ENCODE results near the gene CSH2.

The CSH2 gene

DNA sequence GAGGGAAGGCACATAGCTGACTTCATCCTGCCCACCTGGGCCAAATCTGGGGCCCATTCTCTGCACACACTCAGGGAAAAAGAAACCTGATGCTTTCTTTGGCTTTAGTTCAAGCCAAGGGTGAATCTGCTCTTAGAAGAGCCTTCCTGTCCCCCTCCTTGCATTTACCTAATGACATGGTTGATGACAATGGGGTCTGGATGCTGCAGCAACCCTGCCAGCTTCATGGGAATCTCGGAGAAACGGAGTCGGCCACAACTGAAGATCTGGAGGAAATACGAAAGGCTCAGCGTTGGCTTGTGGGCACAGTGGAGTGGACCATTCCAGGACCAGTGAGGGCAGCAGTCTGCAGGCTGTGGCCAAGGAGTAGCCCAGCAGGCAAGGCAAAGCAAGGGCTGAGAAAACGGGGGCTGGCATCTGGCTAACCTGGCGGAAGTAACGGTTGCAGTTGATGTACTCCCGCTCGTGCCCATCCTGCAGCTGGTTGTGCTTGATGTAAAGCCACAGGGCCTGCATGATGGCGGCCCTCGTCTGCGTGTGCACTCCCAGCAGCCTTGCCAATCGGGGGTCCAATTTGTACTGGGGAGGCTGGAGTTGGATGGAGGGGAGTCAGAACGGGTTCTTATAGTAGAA is 39.6 kb downstream of the CSH2 start:
- no peak for DNase-seq

DNA sequence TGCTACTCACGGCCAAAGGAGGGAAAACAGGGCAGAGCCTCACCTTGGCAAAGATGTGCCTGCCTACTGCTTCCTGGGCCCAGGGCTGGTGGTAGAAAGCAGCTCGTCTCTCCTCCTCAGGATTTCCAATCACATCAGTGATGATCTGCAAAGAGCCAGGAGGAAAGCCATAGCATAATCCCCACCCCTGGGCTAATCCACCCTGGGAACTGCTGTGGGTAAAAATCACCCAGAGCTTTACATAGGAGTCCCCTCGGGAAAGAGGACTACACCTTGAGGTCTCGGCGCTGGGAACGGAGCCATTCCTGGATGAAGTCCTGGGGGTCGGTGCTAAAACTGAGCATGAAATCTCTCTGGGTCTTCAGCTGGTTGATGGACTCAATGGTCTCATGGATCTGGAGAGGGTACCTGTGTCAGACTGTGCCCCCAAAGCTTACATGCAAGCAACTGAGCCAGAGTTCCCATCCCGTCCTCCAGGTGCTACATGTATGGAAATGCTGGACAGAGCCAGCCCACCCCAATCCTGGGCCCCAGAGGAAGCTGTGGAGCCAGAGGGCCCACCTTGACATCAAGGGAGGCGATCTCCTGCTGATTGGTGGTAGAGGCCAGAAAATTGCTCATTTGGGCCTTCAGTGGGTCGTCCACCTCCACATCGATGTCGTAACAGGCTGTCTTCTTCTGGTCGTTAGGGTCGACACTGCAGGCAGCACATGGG is 40.3 kb downstream of the CSH2 start:
- no peak for DNase-seq

DNA sequence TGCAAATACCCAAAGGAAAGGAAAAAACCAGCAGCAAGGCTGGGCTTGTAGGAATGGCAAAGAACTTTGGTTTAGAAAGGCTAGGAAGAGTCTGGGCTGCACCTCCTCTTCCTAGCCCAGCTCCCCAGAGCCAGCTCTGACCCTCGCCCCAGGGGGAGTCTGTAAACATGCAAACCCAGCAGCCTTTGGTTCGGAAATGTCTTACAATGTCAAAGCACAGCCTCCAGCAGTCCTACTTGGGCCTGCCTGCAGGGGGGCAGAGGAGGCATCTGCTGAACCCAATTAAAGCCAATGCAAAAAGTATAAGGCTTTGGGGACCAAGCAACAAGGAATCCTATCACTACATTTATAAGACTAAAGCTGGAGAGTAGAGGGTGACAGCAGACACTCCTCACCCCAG is 41.0 kb downstream of the CSH2 start:
- no peak for DNase-seq

DNA sequence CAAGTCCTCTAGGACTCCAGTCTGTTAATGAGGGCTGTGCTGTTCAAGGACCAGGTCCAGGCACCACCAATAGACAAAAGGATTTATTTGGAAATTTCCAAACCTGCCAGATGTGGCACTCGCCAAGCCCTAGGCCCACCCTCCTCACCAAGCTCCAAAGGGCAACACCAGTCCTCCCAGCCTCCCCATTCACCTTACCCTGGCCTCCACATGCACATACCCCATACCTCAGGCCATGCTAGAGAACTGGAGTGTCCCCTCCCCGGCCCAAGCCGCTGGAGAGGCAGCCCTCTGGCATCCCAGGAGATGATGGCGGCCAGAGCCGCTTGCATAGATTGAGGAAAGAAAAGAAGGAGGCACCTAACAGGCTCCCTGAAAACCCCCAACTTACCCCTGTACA is 41.5 kb downstream of the CSH2 start:
- DNase-seq: no peak

DNA sequence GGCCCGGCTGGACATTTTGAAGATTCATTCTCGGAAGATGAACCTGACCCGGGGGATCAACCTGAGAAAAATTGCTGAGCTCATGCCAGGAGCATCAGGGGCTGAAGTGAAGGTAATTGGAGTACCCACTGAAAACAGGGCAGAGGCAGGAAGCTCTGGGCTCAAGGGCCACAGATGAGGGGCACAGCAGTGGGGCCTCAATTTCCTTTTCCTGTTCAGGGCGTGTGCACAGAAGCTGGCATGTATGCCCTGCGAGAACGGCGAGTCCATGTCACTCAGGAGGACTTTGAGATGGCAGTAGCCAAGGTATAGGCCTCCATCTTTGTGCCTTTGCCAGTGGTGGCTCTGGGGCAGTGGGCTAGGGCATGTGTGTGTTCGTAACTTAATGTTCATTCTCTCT is 42.0 kb downstream of the CSH2 start:
- DNase-seq: no peak

DNA sequence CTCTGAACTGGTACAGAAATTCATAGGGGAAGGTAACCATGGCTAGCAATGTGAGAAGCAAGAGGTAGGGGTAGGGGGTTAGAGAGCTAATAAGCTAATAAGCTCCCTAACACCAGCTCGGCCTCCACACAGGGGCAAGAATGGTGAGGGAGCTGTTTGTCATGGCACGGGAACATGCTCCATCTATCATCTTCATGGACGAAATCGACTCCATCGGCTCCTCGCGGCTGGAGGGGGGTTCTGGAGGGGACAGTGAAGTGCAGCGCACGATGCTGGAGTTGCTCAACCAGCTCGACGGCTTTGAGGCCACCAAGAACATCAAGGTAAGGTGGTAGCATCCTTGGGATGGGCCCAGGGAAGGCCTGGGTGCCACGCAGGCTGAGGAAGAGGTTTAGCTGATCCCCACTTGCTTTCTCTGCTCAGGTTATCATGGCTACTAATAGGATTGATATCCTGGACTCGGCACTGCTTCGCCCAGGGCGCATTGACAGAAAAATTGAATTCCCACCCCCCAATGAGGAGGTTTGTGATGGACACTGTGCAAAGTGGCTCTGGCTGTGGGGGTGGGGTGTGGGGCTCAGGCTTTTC is 42.5 kb downstream of the CSH2 start:
- no peak for DNase-seq

DNA sequence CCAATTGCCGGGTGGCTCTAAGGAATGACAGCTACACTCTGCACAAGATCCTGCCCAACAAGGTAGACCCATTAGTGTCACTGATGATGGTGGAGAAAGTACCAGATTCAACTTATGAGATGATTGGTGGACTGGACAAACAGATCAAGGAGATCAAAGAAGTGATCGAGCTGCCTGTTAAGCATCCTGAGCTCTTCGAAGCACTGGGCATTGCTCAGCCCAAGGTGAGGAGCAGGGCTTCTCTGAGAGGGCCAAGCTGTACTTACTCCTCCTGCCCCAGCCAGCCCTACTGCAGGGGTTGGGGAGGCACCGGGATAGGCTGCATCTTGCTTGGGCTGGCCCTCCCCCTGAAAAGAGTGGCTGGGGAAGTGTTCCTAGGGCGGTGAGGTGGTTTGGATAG is 43.2 kb downstream of the CSH2 start:
- no peak for DNase-seq

DNA sequence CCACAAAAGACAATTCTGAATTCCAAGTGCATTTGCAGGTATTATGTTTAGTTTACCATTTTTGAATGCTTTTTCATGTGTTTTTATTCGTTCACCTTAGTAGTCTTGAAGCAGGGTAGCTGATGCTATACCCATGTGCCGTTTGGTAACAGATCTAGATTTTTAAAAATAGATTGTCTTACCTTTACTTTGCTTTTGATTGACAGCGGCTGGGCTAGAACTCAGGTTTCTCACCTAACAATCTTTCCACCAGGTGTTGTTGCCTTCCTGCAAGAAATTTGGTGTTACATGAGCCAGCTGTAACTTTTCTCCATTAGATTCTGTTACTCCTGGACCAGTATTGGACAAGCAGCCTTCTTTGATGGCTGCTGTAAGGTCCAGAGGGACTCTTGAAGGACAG is 44.5 kb downstream of the CSH2 start:
- DNase-seq: no peak

DNA sequence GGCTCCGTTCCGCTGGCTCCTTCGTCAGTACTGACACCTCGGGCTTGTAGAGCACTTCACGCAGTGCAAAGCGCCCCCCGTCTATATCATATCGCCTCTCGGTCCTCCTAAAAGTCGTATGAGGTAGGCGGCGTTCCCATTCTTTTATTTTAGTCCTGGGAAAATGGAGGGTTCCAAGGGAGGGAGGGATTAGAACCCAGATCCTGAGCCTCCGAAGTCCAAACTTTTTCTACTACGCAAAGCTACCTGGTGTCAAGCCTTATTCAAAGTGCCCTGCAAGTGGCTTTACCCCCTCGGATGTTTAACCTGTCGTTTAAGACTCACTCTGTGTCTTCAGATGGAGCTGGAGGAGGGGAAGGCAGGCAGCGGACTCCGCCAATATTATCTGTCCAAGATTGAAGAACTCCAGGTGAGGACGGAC is 45.7 kb downstream of the CSH2 start:
- DNase-seq: no peak

DNA sequence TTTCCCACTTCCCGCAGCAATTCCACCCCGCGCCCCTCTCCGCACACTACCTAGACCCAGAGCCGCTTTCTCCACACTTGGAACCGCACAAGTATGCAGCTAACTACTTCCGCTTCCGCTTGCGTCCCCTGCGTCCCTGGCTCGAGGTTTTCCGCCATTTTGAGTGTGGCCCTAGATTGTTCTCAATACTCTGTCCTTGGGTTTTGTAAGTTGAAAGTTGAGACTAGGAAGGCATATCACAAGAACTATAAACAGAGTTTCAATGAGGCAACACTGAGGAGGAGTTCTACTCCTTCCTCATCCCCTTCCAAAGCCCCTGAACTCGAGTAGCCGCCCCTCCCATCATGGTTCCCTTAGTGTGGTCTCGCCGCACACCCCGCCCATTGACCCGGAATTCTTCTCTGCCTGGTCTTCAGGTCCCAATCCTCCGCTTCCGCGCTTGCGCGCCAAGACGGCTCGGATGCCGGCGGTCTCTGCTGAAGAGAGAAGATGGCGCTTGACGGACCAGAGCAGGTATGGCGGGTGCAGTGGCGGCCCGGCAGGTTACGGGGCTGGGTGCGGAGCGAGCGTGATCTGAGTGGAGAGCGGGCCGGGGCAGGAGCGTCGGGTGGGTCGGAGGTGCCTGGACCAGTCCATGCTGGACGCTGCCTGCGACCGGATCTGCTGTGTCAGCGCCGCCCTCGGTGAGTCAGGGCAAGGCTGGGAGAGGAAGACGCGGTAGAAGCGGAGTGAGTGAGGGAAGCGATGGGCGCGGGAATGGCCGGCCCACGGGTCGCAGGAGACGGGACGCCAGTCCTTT is 46.3 kb downstream of the CSH2 start, which contains the start of the genes FTSJ3 and PSMC5:
Gene FTSJ3 (minus strand): TSS at position 662 of the 799 bp plus-strand sequence. CDS start 761 bp downstream, outside the sequence.
Gene PSMC5 (plus strand): TSS at position 430 of the 799 bp plus-strand sequence. CDS start 60 bp downstream, at position 490.
- peak; percentile 95 for DNase-seq

DNA sequence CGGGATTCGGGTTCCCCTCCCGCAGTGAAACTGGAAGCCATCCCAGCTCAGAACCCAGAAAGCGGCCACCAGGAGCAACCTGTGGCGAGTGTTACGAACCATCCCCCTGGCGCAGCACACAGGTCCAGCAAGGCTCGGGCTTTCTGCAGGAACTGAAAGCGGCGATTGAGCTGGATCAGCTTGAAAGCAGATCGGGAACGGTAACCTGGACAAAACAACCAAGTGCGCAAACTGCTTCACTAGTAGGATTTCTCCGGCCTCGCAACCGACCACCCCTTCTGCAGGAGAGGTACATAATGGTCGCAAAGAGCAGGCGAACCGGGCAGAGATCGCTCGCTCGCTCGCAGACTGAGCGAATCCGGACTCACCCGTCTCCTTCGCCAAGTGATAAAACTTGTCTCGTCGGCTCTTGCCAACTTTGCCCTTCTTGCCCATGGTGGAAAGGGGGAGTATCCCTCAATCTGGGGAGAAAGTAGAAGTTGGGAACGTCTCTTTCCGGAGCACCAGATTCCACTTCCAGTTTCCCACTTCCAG is 46.9 kb downstream of the CSH2 start:
- no peak for DNase-seq

DNA sequence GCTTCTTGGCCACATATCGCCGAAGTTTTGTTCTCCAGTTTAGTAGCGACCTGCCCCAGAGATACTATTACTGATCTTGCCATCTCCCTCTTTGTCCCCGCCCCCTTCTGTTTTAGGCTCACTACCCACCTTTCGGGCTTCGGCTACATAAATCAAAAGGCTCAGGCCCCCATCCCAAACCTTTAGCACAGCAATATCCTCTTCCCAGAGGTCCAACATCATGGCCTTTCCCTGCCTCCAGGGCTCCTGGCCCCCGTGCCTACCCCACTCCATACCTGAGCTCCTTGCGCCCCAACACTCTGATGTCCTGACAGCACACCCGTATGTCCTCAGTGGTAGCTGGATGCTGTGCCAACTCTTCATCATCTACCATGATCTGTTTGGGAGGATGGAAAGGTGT is 49.1 kb downstream of the CSH2 start:
- DNase-seq: no peak

DNA sequence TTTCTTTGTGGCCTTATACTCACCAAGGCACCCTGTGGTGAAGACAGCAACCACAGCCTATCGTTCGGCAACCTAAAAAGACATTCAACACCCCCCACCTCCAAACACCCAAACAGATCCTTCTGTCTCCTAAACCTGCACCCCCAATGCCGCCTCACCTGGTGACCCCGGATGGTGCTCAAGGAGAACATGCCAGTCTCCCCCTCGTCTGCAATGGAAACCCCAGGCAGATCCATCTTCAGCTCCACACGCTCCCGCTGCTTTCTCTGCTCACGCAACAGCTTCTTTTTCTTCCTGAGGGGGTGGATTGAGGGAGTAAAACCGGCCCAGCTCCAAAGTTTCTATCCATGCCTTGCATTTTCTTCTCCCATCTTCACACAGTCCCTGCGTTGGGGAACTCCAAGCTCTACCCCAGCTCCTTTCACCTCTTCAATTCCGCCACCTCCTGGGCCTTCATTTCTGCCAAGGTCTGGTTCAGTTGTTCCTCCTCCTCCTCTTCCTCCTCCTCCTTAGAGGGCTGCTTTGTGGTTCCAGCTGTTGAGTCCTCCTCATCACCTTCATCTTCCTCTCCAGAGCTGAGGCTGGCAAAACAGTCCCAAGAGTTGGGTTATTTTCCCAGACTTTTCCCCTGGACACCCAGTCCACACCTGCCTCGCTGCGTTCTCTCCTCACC is 49.7 kb downstream of the CSH2 start:
- DNase-seq: no peak

DNA sequence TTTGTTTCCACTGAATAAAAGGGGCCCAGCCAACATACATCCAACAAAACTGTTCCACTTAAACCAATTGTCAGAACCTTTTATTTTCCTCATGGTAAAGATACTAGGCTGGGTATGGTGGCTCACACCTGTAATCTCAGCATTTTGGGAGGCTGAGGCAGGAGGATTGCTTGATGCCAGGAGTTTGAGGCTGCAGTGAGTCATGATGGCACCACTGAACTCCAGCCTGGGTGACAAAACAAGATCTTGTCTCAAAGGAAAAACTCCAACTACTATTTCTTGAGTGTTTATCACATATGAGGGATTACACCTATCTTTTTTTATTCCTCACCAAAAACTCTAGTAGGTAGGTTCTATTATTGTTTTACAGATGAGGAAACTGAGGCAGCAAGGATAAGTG is 50.9 kb downstream of the CSH2 start:
- no peak for DNase-seq
